HUES6 (cell line): Measurements from ENCODE around the gene ZNF341.

Experiments
- H3K27ac ChIP-seq: 2 replicates; pipeline ENCODE4 v1.7.0; 2013; ENCODE audit warnings: low read depth, mild to moderate bottlenecking, low read length, inconsistent platforms
- H3K27me3 ChIP-seq: 2 replicates; pipeline ENCODE4 v1.6.1; 2013; ENCODE audit warnings: low read length; ENCODE audit not compliant: control insufficient read depth, insufficient read depth
- H3K36me3 ChIP-seq: 2 replicates; pipeline ENCODE4 v1.6.1; 2013; ENCODE audit warnings: low read length; ENCODE audit not compliant: control insufficient read depth, insufficient read depth
- H3K4me1 ChIP-seq: 2 replicates; pipeline ENCODE4 v1.6.1; 2013; ENCODE audit warnings: low read length; ENCODE audit not compliant: control insufficient read depth, insufficient read depth
- H3K4me3 ChIP-seq: 2 replicates; pipeline ENCODE4 v1.5.1; 2013; ENCODE audit warnings: low read depth, low read length
- H3K9ac ChIP-seq: one replicate; pipeline ENCODE4 v1.6.1; 2013; ENCODE audit warnings: mild to moderate bottlenecking, low read length
- H3K9me3 ChIP-seq: 2 replicates; pipeline ENCODE4 v1.6.1; 2013; ENCODE audit warnings: low read depth, low read length; ENCODE audit not compliant: control insufficient read depth, insufficient read depth

Gene ZNF341

GRCh38 chr20:33703498-33704137, 28.2 kb upstream of the ZNF341 start:
- no peak overlapping the region for H3K4me3 ChIP-seq
- no peaks in the 10 kb centered on the region for H3K27me3 ChIP-seq
- H3K36me3 ChIP-seq: 0 out of 2 replicates have a peak, but pooled peaks cover 3% of the 10 kb centered on the region
- H3K4me1 ChIP-seq: no peaks in the 10 kb centered on the region
- H3K9ac ChIP-seq: no peak overlapping the region
- peaks cover 25% of the 10 kb centered on the region for H3K9me3 ChIP-seq
- no peak overlapping the region for H3K27ac ChIP-seq

GRCh38 chr20:33704197-33704924, 27.4 kb upstream of the ZNF341 start:
- no peak overlapping the region for H3K4me3 ChIP-seq
- no peak overlapping the region for H3K9ac ChIP-seq
- 0 out of 2 replicates have a peak, but pooled peaks cover 3% of the 10 kb centered on the region for H3K36me3 ChIP-seq
- H3K4me1 ChIP-seq: 0 out of 2 replicates have a peak, but pooled peaks cover 2% of the 10 kb centered on the region
- H3K27me3 ChIP-seq: no peaks in the 10 kb centered on the region
- peaks cover 25% of the 10 kb centered on the region for H3K9me3 ChIP-seq
- H3K27ac ChIP-seq: no peak overlapping the region

- H3K4me3 ChIP-seq: no peak overlapping the region
- H3K4me1 ChIP-seq: peaks cover 12% of the 10 kb centered on the region
- H3K27ac ChIP-seq: no peak overlapping the region
- H3K27me3 ChIP-seq: no peaks in the 10 kb centered on the region
- H3K36me3 ChIP-seq: 0 out of 2 replicates have a peak, but pooled peaks cover 3% of the 10 kb centered on the region
- peaks cover 15% of the 10 kb centered on the region for H3K9me3 ChIP-seq
- H3K9ac ChIP-seq: no peak overlapping the region
Observed at GRCh38 chr20:33707668-33708067, 24.1 kb upstream of the ZNF341 start.

GRCh38 chr20:33709398-33709797, 22.4 kb upstream of the ZNF341 start:
- Histone ChIP-seq H3K9ac (peak overlapping the region; percentile 17), H3K27me3 (no peaks in the 10 kb centered on the region), H3K36me3 (0 out of 2 replicates have a peak, but pooled peaks cover 3% of the 10 kb centered on the region), H3K27ac (no peak overlapping the region), H3K9me3 (peaks cover under 1% of the 10 kb centered on the region; the same call in 1 of the 2 replicates), H3K4me3 (no peak overlapping the region), H3K4me1 (peaks cover 12% of the 10 kb centered on the region)

DNA sequence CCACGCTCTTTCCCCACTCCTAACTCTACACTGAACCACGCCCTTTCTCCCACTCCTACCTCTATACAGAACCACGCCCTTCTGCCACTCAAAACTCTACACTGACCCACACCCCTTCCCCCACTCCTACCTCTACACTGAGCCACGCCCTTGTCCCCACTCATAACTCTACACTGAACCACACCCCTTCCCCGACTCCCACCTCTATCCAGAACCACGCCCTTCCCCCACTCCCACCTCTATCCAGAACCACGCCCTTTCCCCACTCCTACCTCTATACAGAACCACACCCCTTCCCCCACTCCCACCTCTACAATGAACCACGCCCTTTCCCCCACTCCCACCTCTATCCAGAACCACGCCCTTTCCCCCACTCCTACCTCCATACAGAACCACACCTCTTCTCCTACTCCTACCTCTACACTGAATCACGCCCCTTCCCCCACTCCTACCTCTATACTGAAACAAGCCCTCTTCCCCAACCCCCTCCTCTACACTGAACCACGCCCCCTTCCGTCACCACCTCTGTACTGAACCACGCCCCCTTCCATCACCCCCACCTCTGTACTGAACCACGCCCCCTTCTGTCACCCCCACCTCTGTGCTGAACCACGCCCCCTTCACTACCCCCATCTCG, 21.8 kb upstream of the ZNF341 start:
- no peaks in the 10 kb centered on the region for H3K9me3 ChIP-seq
- 0 out of 2 replicates have a peak, but pooled peaks cover 3% of the 10 kb centered on the region for H3K36me3 ChIP-seq
- peak overlapping the region; percentile 26; the same call in 1 of the 2 replicates for H3K4me3 ChIP-seq
- no peaks in the 10 kb centered on the region for H3K27me3 ChIP-seq
- no peak overlapping the region for H3K9ac ChIP-seq
- peaks cover 12% of the 10 kb centered on the region for H3K4me1 ChIP-seq
- no peak overlapping the region for H3K27ac ChIP-seq

DNA sequence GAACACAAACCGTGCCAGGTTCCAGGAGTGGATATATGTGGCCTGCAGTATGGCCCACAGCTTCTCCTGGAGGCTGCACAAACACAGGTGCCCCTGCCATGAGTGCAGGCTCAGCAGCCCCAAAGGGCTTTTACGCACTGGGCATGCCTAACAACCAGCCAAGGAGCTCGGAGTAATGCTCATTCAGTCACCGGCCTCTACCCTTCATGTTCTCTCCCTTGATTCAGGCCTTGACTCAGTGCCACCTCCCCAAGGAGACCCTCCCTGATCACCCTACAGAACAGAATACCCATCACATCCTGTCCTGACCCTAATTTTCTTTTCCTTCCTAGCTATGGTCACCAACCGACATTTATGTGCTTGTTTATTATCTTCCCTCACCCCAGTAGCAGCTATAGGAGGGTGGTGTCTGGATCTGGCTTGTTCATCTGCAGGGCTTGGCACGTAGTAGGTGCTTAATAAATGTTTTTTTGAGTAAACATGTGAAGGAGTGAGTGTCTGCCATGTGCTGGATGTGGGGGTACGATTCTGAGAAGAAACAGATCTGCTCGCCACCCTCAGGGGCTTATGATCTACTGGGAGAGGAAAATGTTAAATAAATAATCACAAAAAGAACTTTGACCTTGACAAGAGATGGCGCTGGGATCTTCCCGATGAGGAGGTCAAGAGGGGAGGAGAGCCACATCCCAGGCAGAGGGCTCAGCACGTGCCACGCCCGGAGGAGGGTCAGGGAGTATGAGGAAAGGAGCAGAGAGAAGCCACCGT, 20.9 kb upstream of the ZNF341 start:
- H3K27ac ChIP-seq: no peak overlapping the region
- H3K9ac ChIP-seq: no peak overlapping the region
- H3K4me3 ChIP-seq: no peak overlapping the region
- no peaks in the 10 kb centered on the region for H3K9me3 ChIP-seq
- no peaks in the 10 kb centered on the region for H3K27me3 ChIP-seq
- H3K4me1 ChIP-seq: peaks cover 12% of the 10 kb centered on the region
- H3K36me3 ChIP-seq: 0 out of 2 replicates have a peak, but pooled peaks cover 3% of the 10 kb centered on the region

- H3K9ac ChIP-seq: no peak overlapping the region
- no peak overlapping the region for H3K27ac ChIP-seq
- H3K27me3 ChIP-seq: no peaks in the 10 kb centered on the region
- 0 out of 2 replicates have a peak, but pooled peaks cover 3% of the 10 kb centered on the region for H3K36me3 ChIP-seq
- peaks cover 12% of the 10 kb centered on the region for H3K4me1 ChIP-seq
- no peak overlapping the region for H3K4me3 ChIP-seq
- no peaks in the 10 kb centered on the region for H3K9me3 ChIP-seq
Observed at GRCh38 chr20:33711446-33711738, 20.4 kb upstream of the ZNF341 start.

DNA sequence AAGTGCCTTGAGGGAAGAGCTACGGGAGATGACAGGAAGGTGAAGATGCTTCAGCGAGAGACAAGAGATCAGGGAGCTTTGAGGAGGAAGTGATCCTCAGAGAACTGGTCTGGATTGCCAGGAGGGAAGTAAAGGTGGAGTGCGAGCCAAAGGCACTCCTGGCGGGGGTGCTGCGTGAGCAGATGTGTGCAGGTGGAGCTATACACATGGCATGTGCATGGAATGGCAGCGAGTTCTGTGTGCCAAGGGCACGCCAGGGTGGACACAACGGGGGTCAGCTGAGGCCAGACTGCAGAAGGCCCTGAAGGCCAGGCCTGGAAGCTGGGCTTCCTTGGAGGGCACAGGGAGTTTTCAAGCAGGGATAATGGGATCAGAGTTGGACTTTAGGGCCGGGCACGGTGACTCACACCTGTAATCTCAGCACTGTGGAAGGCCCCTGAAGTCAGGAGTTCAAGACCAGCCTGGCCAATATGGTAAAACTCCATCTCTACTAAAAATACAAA, 17.9 kb upstream of the ZNF341 start:
- Histone ChIP-seq H3K27ac (no peak overlapping the region), H3K9ac (no peak overlapping the region), H3K36me3 (no peaks in the 10 kb centered on the region), H3K4me1 (peaks cover 12% of the 10 kb centered on the region), H3K9me3 (no peaks in the 10 kb centered on the region), H3K27me3 (no peaks in the 10 kb centered on the region), H3K4me3 (no peak overlapping the region)

DNA sequence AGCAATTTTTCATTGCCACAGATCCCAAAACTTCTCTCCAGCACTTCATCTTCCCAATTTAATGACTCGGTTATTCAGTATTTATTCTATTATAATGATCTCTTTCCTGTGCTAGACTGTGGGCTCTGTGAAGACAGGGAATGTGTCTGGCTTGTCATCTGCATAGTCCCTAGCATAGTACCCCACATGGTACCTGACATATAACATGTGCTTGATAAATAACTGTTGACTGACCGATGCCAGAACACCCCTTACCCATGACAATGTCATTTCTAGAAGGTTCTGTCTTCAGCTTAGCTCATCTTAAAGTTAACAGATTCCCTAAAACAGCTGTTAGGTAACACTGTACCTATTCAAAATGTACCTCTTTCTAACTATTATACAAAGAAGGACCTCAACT, 15.3 kb upstream of the ZNF341 start:
- H3K9me3 ChIP-seq: no peaks in the 10 kb centered on the region
- 0 out of 2 replicates have a peak, but pooled peaks cover 3% of the 10 kb centered on the region for H3K4me1 ChIP-seq
- no peak overlapping the region for H3K4me3 ChIP-seq
- H3K27ac ChIP-seq: no peak overlapping the region
- no peaks in the 10 kb centered on the region for H3K27me3 ChIP-seq
- H3K36me3 ChIP-seq: no peaks in the 10 kb centered on the region
- H3K9ac ChIP-seq: no peak overlapping the region

DNA sequence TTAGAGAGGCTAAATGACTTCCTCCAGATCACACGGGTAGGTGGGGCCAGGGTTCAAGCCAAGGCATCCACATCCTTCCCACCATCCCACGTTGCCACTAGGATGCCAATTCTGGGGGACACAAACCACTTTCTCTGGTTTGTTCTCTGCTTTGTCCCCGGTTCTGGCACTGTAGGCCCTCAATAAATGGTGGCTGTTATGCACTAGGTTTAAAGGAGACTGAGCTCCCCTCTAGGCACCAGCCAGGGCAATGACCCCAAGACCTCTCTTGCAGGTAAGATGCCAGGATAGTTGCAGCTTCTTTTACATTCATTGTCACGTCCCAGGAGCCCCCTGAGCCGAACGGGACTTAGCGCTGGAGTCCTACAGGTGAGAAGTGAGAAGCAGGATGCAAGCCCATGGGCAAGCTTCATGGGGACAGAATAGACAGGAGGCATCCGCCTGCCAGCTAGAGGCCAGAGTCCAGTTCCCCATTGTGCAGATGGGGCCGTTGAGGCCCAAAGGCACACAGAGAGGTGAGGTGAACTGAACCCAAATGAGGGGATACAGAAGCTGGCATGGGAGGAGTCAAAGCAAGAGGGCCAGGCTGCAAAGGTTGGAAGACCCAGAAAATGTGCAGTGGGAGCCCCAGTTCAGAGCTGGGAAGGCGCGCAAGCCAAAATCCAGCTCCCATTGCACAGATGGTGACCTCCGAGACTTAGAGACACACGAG, 12.4 kb upstream of the ZNF341 start:
- 0 out of 2 replicates have a peak, but pooled peaks cover 3% of the 10 kb centered on the region for H3K4me1 ChIP-seq
- H3K27me3 ChIP-seq: no peaks in the 10 kb centered on the region
- peak overlapping the region; percentile 60 for H3K9ac ChIP-seq
- H3K27ac ChIP-seq: no peak overlapping the region
- no peaks in the 10 kb centered on the region for H3K9me3 ChIP-seq
- peak overlapping the region; percentile 68 for H3K4me3 ChIP-seq
- H3K36me3 ChIP-seq: no peaks in the 10 kb centered on the region
